Measurements from ENCODE around the gene OTUD1. TPM values are rescaled to one million over a fixed set of nuclear protein-coding genes. Genes with fewer than 3 reads are reported as not detected.
A peak's percentile ranks its signal among the peaks of the same experiment; 100 is the strongest.

The OTUD1 gene
- total RNA-seq, 4 donors from 2014 or later: 12.3 to 18.0 (median 16.9) TPM

DNA sequence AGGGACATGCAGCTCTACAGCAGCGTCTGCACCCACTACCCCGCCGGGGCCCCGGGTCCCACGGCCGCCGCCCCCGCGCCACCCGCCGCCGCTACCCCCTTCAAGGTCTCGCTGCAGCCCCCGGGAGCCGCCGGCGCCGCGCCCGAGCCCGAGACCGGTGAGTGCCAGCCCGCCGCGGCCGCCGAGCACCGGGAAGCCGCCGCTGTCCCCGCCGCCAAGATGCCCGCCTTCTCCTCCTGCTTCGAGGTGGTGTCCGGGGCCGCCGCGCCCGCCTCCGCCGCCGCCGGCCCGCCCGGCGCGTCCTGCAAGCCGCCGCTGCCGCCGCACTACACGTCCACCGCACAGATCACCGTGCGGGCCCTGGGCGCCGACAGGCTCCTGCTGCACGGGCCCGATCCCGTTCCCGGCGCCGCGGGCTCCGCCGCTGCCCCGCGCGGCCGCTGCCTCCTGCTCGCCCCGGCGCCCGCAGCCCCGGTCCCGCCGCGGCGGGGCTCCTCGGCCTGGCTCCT lies 631 bp downstream of the OTUD1 start:
- Histone ChIP-seq H3K27ac (peak overlapping the region; percentile 89 to 98 (median 94)), H3K36me3 (no peaks in the 10 kb centered on the region), H3K9me3 (no peaks in the 10 kb centered on the region), H3K27me3 (no peaks in the 10 kb centered on the region), H3K4me1 (peaks cover 10 to 29% (median 23%) of the 10 kb centered on the region in 4 donors), H3K4me3 (peak overlapping the region; percentile 86 to 93 (median 89))
- intact Hi-C loops (cut with DNase I; ENCODE audit: low total_unique reads) (no loop called here), in situ Hi-C loops (cut with MboI; ENCODE audit: low pct_ligation_motif_present in 1 of 4, low pct_unique_long_range_greater_than_20kb in 1 of 4, low sequenced_read_pairs in 3 of 4) (no loop called here)
- no peak for DNase-seq
- no peak for TF ChIP-seq POLR2A (IDR thresholded peaks at IDR 0.05)
- TF ChIP-seq POLR2AphosphoS5 (IDR thresholded peaks at IDR 0.05): peak in 1 of 3 donors; percentile 40
- TF ChIP-seq CTCF (IDR thresholded peaks at IDR 0.05): no peak
- no peak for TF ChIP-seq EP300 (IDR thresholded peaks at IDR 0.05; ENCODE audit: low read depth)
- 0% methylated on average over 18 of the region's 80 CpGs; no CpG with 5 or more reads in 1 of the 2 donors for WGBS, 2 donors (ENCODE audit: low coverage in 1 of 2)

DNA sequence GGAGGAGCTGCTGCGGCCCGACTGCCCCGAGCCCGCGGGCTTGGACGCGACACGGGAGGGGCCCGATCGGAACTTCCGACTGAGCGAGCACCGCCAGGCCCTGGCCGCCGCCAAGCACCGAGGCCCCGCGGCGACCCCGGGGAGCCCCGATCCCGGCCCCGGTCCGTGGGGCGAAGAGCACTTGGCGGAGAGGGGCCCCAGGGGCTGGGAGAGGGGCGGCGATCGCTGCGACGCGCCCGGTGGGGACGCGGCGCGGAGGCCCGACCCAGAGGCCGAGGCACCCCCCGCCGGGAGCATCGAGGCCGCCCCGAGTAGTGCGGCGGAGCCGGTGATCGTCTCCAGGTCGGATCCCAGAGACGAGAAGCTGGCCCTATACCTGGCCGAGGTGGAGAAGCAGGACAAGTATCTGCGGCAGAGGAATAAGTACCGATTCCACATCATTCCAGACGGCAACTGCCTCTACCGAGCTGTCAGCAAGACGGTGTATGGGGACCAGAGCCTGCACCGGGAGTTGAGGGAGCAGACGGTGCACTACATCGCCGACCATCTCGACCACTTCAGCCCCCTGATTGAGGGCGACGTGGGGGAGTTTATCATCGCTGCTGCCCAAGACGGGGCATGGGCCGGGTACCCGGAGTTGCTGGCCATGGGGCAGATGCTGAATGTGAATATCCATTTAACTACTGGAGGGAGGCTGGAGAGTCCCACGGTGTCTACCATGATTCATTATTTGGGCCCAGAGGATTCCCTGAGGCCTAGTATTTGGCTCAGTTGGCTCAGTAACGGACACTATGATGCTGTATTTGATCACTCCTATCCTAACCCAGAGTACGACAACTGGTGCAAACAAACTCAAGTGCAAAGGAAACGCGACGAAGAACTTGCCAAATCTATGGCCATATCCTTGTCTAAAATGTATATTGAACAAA lies 1.4 kb downstream of the OTUD1 start:
- intact Hi-C loops (cut with DNase I; ENCODE audit: low total_unique reads) (no loop called here), in situ Hi-C loops (cut with MboI; ENCODE audit: low pct_ligation_motif_present in 1 of 4, low pct_unique_long_range_greater_than_20kb in 1 of 4, low sequenced_read_pairs in 3 of 4) (no loop called here)
- peak overlapping the region; percentile 86 to 93 (median 89) for H3K4me3 ChIP-seq
- H3K4me1 ChIP-seq: peaks cover 10 to 29% (median 23%) of the 10 kb centered on the region in 4 donors
- WGBS, 2 donors (ENCODE audit: low coverage in 1 of 2): 0 to 3% methylated on average over 1 to 63 of the region's 73 CpGs
- H3K27ac ChIP-seq: peak overlapping the region; percentile 89 to 98 (median 94)
- H3K36me3 ChIP-seq: no peaks in the 10 kb centered on the region
- H3K27me3 ChIP-seq: no peaks in the 10 kb centered on the region
- no peaks in the 10 kb centered on the region for H3K9me3 ChIP-seq
- DNase-seq: peak; percentile 35
- TF ChIP-seq POLR2AphosphoS5 (IDR thresholded peaks at IDR 0.05) (peak in 1 of 3 donors; percentile 14), CTCF (IDR thresholded peaks at IDR 0.05) (no peak), EP300 (IDR thresholded peaks at IDR 0.05; ENCODE audit: low read depth) (no peak), POLR2A (IDR thresholded peaks at IDR 0.05) (no peak)

- intact Hi-C loops (cut with DNase I; ENCODE audit: low total_unique reads): no loop called here
- in situ Hi-C loops (cut with MboI; ENCODE audit: low pct_ligation_motif_present in 1 of 4, low pct_unique_long_range_greater_than_20kb in 1 of 4, low sequenced_read_pairs in 3 of 4): no loop called here
- whole genome bisulfite sequencing, 2 donors (ENCODE audit: low coverage in 1 of 2): 74 to 83% methylated on average over 3 of the region's 3 CpGs
These were observed 2.4 kb downstream of the OTUD1 start for GRCh38 chr10:23441251-23441650.

More at GRCh38 chr10:23441251-23441650, 2.4 kb downstream of the OTUD1 start:
- Histone ChIP-seq H3K9me3 (no peaks in the 10 kb centered on the region), H3K36me3 (no peaks in the 10 kb centered on the region), H3K4me1 (peaks cover 10 to 29% (median 23%) of the 10 kb centered on the region in 4 donors), H3K4me3 (peak overlapping the region in 3 of 4 donors; percentile 86 to 92 (median 86)), H3K27me3 (no peaks in the 10 kb centered on the region), H3K27ac (peak overlapping the region in 3 of 4 donors; percentile 89 to 98 (median 96))
- DNase-seq: no peak
- TF ChIP-seq CTCF (IDR thresholded peaks at IDR 0.05) (no peak), POLR2A (IDR thresholded peaks at IDR 0.05) (no peak), POLR2AphosphoS5 (IDR thresholded peaks at IDR 0.05) (no peak), EP300 (IDR thresholded peaks at IDR 0.05; ENCODE audit: low read depth) (no peak)

Data from transverse colon (tissue), 4 donors.